Lung (tissue), 12 donors: ENCODE measurements around the gene GPC6. TPM values are rescaled to one million over a fixed set of nuclear protein-coding genes. Genes with fewer than 3 reads are reported as not detected.

Source experiments
- ATAC-seq: fragments of 200-7000 bp; cut with Tn5 transposase; one replicate; pipeline ENCODE4 v1.9.1; 2020; ENCODE audit warnings: moderate number of reproducible peaks; ENCODE audit not compliant: insufficient read depth, low FRiP score
- DNase-seq, 3 donors: peaks; one replicate each; pipeline ENCODE4 v3.0.0-alpha.2; 2013 to 2017
- H3K27ac ChIP-seq, 2 donors: one replicate each; pipeline ENCODE4 v1.5.1; 2013; ENCODE audit warnings: mild to moderate bottlenecking in 2 of 2, moderate library complexity in 2 of 2, control low read depth in 1 of 2, inconsistent platforms in 1 of 2, low read depth in 1 of 2, low read length in 1 of 2
- H3K27me3 ChIP-seq, 3 donors: one replicate each; pipeline ENCODE4 v1.5.1; 2013; ENCODE audit warnings: low read length in 2 of 3; ENCODE audit not compliant: control insufficient read depth in 3 of 3, insufficient read depth in 3 of 3
- H3K36me3 ChIP-seq, 4 donors: one replicate each; pipeline ENCODE4 v1.5.1; 2013; ENCODE audit warnings: low read length in 4 of 4, mild to moderate bottlenecking in 1 of 4, moderate library complexity in 1 of 4; ENCODE audit not compliant: control insufficient read depth in 4 of 4, insufficient read depth in 4 of 4
- H3K4me1 ChIP-seq, 5 donors: one replicate each; pipeline ENCODE4 v1.5.1; 2013; ENCODE audit warnings: low read length in 5 of 5, mild to moderate bottlenecking in 2 of 5, moderate library complexity in 1 of 5; ENCODE audit not compliant: control insufficient read depth in 5 of 5, insufficient read depth in 5 of 5
- H3K4me3 ChIP-seq: one replicate; pipeline ENCODE4 v1.5.1; 2013; ENCODE audit warnings: mild to moderate bottlenecking, control low read depth, moderate library complexity
- H3K9ac ChIP-seq, 2 donors: one replicate each; pipeline ENCODE4 v1.5.1; 2013; ENCODE audit warnings: low read length in 2 of 2, control low read depth in 1 of 2; ENCODE audit not compliant: insufficient read depth in 1 of 2
- H3K9me3 ChIP-seq, 4 donors: one replicate each; pipeline ENCODE4 v1.5.1; 2013; ENCODE audit warnings: low read length in 3 of 4, mild to moderate bottlenecking in 1 of 4, moderate library complexity in 1 of 4; ENCODE audit not compliant: control insufficient read depth in 4 of 4, insufficient read depth in 3 of 4
- WGBS, 2 donors: extraction: QIAGEN DNeasy Blood & Tissue Kit; methylation state at CpG; one replicate each; pipeline ENCODE4 v1.1.7; 2013; 5-methylcytosine and 5-hydroxymethylcytosine counted together
- polyA plus RNA-seq, 2 donors: library from polyadenylated mRNA; stranded (reverse); fragments of 200-250 nt; gene quantifications; one replicate each; pipeline ENCODE4 v1.2.1, GENCODE V29; 2013
- total RNA-seq, 2 donors: library from RNA; depleted of rRNA in 1 of 2; stranded (reverse); fragments of >200 nt in 1 of 2; gene quantifications; one replicate each; pipeline ENCODE4 v1.2.1, GENCODE V29; 2014 to 2021
- TF ChIP-seq, protein P1 (sequence below): IDR thresholded peaks from 2 replicates; pipeline ENCODE4 v1.5.1; 2012; ENCODE audit warnings: mild to moderate bottlenecking; ENCODE audit errors: control extremely low read depth, extremely low read depth
- donor health status: control.
- donor health status: control.
- donor health status: Bipolar disorder and iron deficiency.
- donor health status: healthy.
- donor health status: DM: yes; HTN: yes; CAD: no.

GPC6 gene
- total and polyA plus RNA-seq, 4 donors: 0.45 to 31.4 (median 4.8) TPM

DNA sequence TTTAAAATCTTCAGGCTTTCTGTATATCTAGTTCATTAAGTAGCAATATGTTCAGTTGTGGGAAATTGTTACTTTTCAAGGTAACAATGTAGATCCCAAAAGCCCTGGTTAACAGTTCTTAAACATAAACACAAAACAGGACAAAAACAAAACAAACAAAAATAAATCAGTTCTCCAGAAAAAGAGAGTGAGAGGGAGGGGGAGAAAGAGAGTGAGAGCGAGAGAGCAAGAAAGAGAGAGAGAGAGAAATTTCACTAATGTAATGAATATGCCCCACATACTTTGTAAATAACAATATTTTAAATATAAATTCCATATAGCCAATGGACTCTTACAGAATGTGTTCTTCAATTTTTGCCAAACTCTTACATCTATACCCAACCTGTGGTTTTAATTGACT is 275.5 kb downstream of the GPC6 start:
- DNase-seq: no peak
- ATAC-seq: no peak
- TF ChIP-seq, protein P1, sequence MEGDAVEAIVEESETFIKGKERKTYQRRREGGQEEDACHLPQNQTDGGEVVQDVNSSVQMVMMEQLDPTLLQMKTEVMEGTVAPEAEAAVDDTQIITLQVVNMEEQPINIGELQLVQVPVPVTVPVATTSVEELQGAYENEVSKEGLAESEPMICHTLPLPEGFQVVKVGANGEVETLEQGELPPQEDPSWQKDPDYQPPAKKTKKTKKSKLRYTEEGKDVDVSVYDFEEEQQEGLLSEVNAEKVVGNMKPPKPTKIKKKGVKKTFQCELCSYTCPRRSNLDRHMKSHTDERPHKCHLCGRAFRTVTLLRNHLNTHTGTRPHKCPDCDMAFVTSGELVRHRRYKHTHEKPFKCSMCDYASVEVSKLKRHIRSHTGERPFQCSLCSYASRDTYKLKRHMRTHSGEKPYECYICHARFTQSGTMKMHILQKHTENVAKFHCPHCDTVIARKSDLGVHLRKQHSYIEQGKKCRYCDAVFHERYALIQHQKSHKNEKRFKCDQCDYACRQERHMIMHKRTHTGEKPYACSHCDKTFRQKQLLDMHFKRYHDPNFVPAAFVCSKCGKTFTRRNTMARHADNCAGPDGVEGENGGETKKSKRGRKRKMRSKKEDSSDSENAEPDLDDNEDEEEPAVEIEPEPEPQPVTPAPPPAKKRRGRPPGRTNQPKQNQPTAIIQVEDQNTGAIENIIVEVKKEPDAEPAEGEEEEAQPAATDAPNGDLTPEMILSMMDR: no peak
- no peaks in the 10 kb centered on the region for H3K27me3 ChIP-seq
- H3K9ac ChIP-seq: no peak overlapping the region
- H3K36me3 ChIP-seq: no peaks in the 10 kb centered on the region
- no peak overlapping the region for H3K27ac ChIP-seq
- no peaks in the 10 kb centered on the region for H3K9me3 ChIP-seq
- H3K4me3 ChIP-seq: no peak overlapping the region
- peaks cover 0 to 50% (median 6%) of the 10 kb centered on the region in 5 donors for H3K4me1 ChIP-seq
- 68 to 93% methylated on average over 1 of the region's 1 CpG for WGBS, 2 donors

- no peaks in the 10 kb centered on the region for H3K36me3 ChIP-seq
- H3K9me3 ChIP-seq: no peaks in the 10 kb centered on the region
- DNase-seq (peak in 2 of 3 donors; percentile 29 to 87), ATAC-seq (no peak)
- H3K27me3 ChIP-seq: no peaks in the 10 kb centered on the region
- WGBS, 2 donors: 67 to 89% methylated on average over 1 of the region's 1 CpG
- no peak overlapping the region for H3K4me3 ChIP-seq
- H3K4me1 ChIP-seq: peaks cover 0 to 43% (median 6%) of the 10 kb centered on the region in 5 donors
- no peak overlapping the region for H3K27ac ChIP-seq
- no peak overlapping the region for H3K9ac ChIP-seq
- TF ChIP-seq, protein P1: no peak
Observed at GRCh38 chr13:93502987-93503615, 276.5 kb downstream of the GPC6 start.

DNA sequence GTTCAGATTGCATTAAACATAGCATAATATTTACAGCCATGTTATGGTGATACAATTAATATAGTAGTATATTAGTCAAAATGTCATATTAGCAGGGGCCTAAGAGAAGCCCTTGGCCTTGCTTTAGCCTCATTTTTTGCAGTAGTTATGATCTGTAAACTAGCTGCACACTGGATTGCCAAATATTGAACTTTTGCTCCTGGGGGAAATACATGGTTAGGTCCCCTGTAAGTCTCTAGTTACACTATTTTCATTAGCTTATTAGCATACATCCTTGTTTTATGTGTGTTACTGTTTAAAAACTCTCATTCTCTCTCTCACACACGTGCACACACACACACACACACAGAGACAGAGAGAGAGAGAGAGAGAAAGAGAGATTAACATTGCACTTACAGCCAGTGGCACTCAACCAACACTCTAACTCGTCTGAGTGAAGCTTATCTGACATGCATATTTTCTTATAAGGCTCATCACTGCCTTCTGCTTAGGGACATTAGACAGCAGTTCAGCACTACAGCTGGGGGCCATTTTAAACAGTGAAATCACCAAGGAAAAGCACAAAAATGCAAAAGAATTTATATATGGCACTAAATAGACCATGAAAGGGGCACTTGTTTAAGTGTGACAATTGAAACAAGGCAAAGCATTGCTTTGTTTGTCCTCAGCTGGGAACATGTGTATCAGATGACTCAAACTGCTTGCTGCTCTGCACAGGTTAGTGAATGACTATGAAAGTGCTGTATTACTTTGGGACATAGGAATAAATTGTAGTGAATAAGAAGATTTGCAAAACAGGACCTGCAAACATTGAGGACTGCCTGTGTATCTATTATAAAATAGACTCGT is 278.7 kb downstream of the GPC6 start:
- Histone ChIP-seq H3K27me3 (no peaks in the 10 kb centered on the region), H3K9me3 (no peaks in the 10 kb centered on the region), H3K4me1 (peaks cover 0 to 37% (median 6%) of the 10 kb centered on the region in 5 donors), H3K36me3 (no peaks in the 10 kb centered on the region), H3K9ac (no peak overlapping the region), H3K4me3 (no peak overlapping the region), H3K27ac (no peak overlapping the region)
- WGBS, 2 donors: 53 to 78% methylated on average over 3 of the region's 3 CpGs
- TF ChIP-seq, protein P1: no peak
- DNase-seq (peak; percentile 65 to 84 (median 77)), ATAC-seq (no peak)
